Measurements from ENCODE around the gene LY6G6D.

DNA sequence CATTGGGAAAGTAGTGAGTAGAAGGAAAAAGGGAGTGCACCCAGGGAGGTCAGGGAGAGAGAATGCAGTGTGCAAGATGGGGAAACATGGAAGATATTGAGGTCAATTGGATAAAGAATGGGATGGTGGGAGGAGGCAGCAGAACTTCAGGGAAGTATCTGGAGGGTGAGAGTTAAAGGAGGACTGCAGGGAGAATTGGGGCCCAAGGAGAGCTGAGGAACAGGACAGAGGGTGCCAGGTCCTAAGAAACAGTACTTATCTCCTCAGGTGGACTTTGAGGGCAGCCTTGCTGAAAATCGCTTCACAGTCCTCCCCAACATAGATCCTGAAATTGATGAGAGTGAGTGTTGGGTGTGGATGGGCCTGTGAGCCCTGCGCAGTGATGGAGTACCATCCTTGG is 43.1 kb downstream of the LY6G6D start:
- TF ChIP-seq, protein P1, sequence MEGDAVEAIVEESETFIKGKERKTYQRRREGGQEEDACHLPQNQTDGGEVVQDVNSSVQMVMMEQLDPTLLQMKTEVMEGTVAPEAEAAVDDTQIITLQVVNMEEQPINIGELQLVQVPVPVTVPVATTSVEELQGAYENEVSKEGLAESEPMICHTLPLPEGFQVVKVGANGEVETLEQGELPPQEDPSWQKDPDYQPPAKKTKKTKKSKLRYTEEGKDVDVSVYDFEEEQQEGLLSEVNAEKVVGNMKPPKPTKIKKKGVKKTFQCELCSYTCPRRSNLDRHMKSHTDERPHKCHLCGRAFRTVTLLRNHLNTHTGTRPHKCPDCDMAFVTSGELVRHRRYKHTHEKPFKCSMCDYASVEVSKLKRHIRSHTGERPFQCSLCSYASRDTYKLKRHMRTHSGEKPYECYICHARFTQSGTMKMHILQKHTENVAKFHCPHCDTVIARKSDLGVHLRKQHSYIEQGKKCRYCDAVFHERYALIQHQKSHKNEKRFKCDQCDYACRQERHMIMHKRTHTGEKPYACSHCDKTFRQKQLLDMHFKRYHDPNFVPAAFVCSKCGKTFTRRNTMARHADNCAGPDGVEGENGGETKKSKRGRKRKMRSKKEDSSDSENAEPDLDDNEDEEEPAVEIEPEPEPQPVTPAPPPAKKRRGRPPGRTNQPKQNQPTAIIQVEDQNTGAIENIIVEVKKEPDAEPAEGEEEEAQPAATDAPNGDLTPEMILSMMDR (IDR thresholded peaks at IDR 0.05): no peak
- TF ChIP-seq POLR2AphosphoS5 (IDR thresholded peaks at IDR 0.05): no peak
- TF ChIP-seq POLR2A (IDR thresholded peaks at IDR 0.05): no peak
- TF ChIP-seq EP300 (IDR thresholded peaks at IDR 0.05; ENCODE audit: low read depth): no peak

Measured in transverse colon (tissue), 4 donors.